Measurements from ENCODE around the gene IL1RAPL1.

DNA sequence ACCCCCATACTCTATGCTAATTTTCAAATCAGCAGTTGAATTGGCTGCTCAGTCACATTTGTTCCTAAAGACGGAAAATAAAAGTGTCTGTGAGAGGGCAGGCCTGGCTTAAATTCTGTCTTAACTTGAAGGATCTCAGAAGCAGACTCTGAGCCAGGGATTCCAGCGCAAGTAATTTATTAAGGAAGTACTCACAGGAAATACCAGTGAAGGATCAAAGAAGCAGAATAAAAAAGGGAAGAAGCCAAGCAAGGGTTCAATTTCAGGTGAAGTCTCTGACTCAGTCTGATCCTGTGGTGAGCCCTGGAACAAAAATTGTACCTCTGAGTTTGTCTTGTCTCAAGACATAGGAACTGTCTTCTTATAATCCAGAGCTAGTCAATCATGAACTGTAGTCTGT lies 52.2 kb downstream of the IL1RAPL1 start:
- TF ChIP-seq POLR2A (IDR thresholded peaks at IDR 0.05) = no peak
- TF ChIP-seq, protein P1, sequence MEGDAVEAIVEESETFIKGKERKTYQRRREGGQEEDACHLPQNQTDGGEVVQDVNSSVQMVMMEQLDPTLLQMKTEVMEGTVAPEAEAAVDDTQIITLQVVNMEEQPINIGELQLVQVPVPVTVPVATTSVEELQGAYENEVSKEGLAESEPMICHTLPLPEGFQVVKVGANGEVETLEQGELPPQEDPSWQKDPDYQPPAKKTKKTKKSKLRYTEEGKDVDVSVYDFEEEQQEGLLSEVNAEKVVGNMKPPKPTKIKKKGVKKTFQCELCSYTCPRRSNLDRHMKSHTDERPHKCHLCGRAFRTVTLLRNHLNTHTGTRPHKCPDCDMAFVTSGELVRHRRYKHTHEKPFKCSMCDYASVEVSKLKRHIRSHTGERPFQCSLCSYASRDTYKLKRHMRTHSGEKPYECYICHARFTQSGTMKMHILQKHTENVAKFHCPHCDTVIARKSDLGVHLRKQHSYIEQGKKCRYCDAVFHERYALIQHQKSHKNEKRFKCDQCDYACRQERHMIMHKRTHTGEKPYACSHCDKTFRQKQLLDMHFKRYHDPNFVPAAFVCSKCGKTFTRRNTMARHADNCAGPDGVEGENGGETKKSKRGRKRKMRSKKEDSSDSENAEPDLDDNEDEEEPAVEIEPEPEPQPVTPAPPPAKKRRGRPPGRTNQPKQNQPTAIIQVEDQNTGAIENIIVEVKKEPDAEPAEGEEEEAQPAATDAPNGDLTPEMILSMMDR (IDR thresholded peaks at IDR 0.05) = peak in 1 of 6 experiments; percentile 10

All from thyroid gland (tissue), 4 donors.